OCI-M2 (cell line): ENCODE measurements around the gene FN1.

Experiments used
- DNase-seq: peaks from one replicate; lab custom pipeline; 2025; ENCODE audit not compliant: unreplicated experiment; lab: John Stamatoyannopoulos, UW

Gene FN1

DNA sequence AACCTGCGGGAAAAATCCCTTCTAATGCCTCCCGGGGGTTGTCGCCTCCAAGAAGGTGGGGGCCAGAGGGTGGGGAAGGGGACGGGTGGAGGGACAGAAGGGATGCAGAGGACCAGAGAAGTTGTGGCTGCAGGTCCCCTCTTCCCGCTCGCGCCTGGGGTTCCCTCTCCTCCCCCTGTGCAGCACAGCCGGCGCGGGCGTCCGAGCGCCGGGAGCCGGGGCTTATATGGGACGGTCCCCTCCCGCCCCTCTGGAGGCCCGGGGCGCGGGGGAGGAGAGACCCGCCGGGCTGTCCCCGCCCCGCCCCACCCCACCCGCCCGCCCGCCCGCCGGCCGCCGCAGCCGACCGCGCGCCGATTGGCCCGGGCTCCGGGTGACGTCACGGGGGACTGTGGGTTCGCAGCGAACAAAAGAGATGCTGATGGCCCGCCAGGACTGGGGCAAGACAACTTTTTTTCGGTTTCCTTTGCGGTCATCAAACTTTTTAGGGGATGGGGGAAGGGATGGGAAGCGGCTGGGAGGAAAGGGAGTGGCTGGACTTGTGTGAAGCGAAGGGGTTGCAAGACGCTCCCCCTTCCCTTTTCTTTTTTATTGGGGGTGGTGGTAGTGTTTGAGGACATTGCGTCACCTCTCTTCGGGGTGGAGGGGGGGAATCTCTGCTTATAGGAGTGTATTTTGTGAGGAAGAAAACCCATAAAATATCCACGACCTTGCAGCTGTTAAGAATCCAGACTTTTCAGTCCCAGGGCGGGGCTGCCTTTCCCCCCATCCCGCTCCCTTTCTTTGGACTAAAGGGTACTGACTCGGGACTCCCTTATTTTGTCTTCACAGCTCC is at the start of gene FN1:
TSS of gene FN1 (minus strand) at position 199 of the 835 bp plus-strand sequence. CDS start 266 bp downstream, outside the sequence.
- no peak for DNase-seq

DNA sequence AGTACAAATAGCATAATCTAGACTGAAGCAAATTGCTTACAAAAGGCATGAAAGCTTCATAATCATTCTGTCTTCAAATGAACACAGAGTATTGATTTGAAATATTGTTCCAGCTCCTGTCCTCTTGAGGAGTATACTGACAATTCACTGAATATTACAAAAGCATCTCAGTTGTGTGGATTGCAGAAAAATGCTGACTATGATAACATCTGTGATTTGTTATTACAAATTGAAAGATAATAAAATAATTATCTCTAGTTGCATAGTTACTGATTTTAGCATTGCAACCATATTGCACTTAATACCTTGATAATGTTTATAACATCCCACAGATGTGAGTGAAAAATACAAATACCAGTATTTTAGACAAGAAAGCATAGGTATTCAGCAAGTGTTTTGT is 49.2 kb upstream of the FN1 start:
- no peak for DNase-seq

DNA sequence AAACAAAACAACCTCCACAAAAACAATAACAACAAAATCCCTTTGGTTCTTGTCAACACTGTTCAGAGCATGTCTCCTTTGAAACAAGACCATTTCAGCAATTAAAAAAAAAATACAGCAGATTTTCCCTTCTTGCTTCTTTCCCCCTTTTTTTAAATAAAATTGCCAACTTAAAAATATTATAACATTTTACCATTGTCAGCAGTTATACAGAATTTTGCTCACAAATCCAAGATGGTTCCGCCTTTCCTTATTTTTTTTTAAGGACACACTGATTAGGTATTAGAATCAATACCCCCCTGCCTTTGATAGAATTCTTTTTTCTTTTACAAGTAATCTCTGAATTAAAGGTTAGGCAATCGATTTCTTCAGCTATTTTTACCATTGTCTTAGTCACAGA is 48.7 kb upstream of the FN1 start:
- no peak for DNase-seq

DNA sequence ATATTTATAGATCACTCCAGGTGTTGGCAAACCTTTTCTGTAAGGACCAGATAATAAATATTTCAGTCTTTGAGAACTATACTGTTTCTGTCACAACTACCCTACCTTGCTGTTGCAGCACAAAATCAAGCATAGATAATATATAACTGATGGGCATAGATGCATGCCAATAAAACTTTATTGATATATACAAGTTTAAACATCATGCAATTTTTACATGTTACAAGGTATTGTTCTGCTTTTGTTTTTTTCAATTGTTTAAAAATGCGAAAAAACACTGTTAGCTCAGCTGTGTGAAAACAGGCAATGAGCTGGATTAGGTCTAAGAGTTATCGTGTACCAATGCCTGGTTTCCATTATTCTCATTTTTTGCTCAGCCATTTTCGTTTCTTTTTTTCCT is 47.6 kb upstream of the FN1 start:
- no peak for DNase-seq

DNA sequence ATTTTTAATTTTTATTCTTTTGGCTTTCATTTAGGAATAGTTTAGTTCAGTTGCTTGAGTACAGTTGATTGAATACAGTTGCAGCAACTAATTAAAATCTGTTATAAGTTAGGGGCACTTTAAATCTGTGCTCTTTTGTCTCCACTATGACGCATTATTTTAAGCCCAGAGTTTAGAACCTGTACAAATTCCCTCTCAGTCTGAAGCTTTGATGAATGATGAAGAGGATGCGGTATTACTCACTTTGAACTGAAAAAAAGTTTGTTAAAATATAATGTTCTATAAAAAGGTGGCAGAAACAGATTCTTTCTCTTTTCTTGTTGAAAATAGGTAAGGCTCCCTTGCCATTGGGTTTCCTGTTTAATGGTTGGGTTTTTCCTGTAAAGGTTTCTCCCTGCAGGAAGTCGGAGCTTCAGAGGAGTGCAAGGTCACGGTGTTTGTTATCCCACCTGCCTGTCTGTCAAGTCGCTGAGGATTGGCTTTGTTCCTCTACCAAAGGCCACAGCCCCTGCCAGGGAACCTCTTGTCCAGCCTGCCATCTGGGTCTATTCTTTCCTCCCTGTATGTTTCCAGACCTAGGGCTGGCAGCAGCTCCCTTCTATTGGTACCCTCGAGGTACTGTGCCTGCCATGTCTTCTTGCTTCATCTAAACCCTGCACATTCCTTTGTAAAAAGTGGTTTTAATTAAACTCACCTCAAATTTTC is 43.8 kb upstream of the FN1 start:
- no peak for DNase-seq

DNA sequence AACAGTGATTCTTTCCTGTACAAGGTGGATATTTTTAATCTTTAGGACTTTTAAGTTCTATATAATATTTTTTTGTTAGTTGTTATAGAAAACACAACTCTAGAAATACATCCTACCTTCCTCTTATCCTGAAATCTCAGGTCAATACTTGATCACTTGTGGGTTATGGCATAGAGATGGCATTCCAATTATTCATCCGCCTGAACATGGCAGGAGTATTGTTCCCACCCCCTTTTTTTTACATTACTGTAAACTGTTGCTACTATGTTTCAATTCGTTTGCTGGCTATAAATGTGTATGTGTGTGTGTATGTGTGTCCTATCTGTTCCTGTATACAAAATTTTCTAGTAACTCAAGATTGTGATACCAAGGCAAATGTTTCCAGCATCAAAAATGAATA is 43.3 kb upstream of the FN1 start:
- no peak for DNase-seq

DNA sequence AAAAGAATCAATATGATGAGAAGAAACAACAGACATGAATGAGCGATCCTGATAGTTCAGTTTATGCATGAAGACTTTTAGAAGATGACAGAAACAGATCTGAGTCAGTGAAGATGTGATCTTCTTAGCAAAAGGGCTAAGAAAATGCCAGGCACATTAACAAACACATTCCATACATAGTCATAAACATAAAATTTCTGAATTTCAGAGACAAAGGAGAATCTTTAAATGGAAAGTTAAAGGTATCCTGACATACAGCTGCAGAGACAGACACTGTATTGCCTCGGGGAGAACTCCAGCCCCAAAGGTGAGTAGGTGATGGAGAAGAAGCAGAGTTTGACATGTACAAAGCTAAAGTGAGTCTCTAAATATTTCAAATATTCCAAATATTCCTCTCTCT is 40.6 kb upstream of the FN1 start:
- DNase-seq = no peak

DNA sequence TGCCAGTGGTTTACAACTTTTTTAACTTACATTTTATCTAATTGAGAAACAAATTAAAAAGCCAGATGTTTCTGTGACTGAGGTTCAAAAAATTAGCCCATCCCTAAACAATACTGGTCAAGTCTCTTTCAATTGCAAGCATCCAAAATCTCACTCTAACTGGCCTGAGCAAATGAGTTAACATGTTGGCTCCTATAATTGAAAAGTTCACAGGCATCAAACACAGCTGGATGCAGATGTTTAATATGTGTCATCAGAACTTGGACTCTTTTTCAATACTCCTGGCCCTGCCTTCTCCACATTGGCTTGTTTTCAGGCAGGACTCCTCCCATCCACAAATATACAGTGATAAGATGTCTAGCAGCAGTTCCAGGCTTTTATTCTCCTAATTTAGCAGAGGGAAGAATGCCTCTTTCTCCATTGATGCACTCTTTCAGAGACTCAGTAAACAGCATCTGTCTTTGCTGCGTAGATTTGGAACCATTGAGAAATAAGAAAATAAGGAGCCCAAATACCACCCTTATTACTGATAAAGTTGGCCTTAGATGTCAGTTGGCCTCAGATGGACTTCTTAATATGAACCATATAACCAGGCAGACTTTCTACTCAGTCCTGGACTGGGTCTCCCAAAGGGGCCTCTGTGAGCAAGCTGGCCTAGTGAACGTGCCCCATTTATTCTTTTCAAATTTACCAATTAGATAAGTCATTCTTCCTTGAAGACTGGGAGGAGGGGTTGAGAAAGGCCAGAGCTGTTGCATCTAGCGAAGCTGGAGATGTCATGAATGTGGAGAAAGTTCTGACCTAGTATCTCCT is 30.4 kb upstream of the FN1 start:
- no peak for DNase-seq

DNA sequence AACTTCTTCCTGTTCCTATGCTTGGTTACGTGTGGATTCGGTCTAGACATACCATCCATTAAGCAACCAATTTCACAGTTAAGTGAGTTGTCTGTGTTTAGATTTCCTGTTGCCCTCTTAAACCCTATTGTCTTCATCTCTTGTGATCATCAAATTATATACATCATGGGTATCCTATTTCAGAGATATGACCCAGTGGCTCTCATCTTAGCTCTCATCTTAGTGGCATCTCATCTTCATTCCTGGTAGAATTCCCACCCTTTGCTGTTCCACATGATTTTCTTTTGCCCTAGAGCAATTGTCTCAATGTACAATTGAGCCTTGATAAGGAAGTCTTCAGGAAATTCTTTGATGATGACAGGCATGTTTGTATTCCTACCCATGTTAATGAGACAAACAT is 29.4 kb upstream of the FN1 start:
- DNase-seq = no peak

DNA sequence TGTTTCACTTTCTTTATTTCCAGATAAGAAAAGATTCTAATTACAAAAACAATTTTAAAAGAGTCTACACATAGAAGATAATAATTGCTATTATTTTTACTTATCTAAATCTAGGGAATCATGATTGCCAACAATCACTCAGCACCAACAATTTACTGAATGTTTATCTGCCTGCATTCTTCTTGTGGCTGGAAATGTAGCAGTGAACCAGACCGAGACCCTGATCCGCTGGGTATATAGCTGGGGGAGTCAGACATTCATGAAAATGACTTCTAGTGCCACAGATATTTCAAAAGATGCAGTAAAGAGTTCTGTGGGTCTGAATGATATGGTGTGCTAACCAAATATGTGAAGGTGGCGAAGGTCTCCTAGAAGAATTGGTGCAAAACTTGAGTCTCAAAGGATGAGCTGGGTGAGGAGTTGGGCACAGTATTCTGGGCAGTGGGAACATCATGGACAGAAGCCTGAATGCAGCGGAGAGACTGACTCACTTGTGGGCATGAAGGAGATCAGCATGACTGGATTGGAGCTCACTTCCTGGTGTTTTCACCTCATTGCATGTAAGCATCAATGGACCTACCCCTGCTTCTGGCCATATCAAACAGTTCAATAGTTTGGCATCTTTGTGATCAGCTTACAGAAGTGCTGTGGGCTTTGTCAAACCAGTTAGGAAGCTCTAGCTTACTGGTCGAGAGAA is 26.1 kb upstream of the FN1 start:
- no peak for DNase-seq

DNA sequence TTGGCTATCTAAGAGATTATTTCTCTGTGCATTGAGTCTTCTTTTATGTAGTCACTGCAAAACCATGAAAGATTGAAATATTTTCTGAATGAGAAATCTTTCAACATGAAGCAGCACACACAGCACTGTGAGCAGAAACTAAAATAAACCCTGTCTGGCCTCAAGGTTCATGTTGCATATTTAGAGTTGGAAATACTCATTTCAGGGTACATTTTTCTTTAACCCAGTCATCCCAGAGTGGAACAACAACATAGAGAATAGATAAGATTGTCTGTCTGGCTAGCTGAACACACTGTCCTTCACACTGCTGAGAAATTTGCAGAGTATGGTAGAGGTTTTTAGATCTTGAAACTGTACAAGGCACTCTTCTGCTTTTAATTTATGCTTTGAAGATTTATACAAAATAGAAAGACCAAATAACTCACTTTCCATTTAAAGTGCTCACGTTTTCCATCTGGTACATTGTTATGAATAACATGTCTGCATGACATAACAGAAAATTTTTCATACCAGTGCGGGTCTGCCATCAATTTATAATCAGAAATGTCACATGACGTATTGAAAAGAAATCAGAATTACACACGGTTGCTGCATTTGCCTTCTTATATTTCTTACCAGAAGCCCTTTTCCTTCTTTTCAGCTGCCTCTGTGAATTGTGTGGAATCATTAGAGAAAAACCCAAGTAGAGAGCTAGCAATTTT is 25.0 kb upstream of the FN1 start:
- DNase-seq = no peak

DNA sequence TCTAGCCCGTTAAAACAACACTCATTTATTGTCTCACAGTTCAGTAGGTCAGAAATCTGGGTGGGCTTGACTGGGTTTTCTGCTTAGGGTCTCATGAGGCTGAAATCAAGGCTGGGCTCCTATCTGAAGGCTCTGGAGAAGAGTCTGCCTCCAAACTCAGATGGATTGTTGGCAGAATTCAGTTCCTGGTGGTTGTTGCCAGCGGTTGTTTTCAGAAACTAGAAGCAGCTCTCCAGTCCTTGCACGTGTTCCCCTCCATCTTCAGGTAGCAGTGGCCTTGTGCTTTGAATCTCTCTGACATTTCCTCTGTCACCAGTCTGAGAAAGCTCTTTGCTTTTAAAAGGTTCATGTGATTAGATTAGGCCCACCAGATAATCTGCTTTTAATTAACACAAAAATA is 20.1 kb upstream of the FN1 start:
- no peak for DNase-seq

DNA sequence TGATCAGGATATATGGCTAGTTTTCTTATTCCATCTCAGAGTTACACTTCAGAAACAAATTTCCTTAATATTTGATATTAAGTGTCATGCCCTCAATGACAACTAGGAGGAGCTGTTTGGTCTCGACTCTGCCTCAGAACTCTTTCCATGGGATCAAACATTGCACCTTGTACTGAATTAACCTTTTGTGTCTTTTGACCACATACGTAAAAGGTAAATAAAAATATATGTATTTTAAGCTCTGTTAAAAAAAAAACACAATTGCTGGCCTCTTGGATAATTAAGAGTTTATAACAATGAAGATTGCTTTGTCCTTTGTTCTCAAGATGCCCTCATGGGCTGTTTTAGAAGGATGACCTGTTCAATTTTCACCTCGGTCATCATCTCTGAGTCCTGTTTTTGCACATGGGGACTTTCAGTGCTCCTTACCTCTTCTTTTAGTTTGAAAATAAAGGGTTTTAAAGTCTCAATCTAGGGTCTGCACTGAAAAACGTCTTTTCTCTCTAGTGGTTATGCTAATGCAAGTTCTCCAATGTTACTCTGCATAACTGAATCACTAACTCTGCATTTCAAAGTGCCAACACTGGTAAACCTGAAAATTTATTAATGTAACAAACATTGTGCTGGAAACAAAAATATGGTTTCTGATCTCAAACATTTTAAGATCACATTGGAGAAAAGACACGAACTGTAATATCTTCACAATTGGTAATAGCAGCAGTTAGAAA is 18.8 kb upstream of the FN1 start:
- DNase-seq = no peak

DNA sequence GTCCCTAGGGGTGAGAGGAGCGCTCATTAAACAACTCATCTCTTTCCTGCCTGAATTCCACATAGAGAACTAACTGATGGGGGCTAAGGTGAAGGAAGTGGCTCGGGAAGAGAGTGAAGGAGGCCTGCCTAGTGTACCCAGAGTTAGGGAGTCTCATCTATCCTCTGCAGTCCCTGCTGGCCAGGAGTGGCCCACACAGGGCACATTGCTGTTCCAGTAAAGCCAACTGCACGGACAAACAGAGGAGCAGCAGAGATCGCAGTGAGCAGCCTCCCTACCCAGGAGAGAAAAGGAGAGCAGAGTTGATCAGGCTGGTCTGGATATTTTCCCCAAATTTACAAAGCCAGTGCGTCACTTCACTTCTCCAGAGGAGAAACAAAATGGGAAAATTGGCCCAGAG is 16.9 kb upstream of the FN1 start:
- DNase-seq = no peak

DNA sequence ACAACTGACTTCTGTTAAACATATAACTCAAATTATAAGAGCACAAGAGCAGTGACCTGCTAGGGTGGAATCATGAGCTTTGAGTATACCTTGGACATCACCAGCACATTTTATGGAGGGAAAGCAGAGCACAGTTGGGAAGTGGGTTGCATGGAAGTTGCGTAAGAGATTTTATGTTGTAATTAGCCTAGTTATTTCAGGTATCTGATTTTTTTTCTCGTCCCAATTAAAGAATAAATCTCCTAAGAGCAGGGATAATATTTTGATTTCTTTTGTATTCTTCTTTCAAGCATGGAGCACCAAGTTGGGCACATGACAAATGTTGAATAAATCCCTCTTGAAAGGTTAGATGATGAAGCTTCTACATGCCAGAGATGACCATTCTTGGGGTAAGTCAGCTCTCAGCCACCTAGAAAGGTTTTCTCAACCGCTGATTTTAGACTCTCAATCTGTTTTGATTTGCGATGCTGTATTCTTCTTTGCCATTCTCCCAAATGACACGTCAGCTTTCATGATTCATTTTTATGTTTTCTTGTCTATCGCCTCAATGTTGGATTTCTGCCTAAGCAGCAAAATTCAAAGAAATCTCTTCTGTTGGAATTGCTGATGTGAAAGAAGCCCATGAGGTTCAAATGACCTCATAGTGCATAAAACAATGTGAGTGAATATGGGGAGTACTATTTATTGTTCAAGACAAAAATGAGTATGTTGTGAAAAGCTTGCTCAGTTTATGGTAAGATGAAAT is 15.3 kb upstream of the FN1 start:
- no peak for DNase-seq

DNA sequence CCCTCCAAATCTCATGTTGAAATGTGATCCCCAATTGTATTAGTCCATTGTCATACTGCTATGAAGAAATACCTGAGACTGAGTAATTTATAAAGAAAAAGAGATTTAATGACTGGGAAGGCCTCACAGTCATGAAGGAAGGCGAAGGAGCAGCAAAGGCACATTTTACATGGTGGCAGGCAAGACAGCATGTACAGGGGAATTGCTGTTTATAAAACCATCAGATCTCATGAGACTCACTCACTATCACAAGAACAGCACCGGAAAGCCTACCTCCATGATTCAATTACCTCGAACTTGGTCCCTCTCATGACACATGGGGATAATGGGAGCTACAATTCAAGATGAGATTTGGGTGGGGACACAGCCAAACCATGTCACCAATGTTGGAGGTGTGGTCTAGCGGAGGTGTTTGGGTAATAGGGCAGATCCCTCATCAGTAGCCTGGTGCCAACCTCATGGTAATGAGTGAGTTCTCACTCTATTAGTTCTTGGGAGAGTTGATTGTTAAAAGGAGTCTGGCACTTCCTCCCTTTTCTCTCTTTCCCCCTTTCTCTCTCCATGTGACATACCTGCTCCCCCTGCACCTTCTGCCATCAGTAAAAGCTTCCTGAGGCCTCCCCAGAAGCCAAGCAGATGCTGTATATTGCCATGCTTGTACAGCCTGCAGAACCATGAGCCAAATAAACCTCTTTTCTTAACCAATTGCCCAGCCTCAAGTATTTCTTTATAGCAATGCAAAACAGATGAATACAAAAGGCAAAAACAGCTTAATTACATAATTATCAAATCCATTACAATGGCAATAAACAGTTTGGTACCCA is 14.5 kb upstream of the FN1 start:
- no peak for DNase-seq

DNA sequence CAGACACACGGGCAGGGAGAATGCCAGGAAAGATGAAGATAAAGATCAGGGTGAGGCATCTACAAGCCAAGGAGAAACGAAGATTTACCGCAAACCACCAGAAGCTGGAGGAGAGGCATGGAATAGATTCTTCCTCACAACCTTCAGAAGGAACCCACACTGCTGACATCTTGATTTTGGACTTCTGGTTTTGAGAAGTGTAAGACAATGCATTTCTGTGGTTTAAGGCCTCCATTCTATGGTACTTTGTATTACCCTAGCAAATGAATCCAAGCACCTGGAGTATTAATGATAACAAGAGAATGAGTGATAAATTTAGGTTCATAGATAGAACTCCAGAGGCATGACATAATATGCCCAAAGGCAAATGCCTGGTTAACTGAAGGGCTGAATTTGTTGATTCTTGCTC is 11.8 kb upstream of the FN1 start:
- no peak for DNase-seq

DNA sequence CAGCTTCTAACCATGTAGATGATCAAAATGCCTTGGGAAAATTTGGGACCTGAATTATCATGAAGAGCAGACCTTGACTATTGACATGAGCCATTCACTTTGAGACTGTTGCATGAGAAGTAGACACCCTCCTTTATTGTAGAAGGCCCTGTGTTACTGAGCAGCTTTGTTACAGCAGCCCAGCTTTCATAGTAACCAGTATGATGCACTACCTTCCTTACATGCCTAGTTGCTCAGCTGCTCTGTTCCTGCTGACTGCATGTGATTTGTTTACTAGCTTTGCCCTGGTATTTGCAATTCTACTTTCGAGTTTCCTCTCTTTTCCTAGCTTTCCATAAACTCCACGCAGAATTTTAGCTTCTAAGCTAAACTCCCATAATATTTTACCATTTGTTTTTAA is 11.2 kb upstream of the FN1 start:
- DNase-seq = no peak
